ENCODE data around the gene FAM117A. TPM values are rescaled to one million over a fixed set of nuclear protein-coding genes. Genes with fewer than 3 reads are reported as not detected.

Gene FAM117A
- total and polyA plus RNA-seq, 2 donors (not counting 3 experiments of a cell fraction or from before 2014, with no cell fraction given) = 12.2 to 24.1 TPM

- dilution Hi-C loops (cut with MboI; ENCODE audit: extremely low pct_ligation_motif_present, low sequenced_read_pairs) = no loop called here
- intact Hi-C loops (cut with micrococcal nuclease) = no loop called here
- POLR2A ChIA-PET = no interaction called here
- no peak overlapping the region for H3K4me2 ChIP-seq (ENCODE audit: insufficient read depth, low read length)
- DNase-seq (ENCODE audit: low read depth, low spot score) (no peak), FAIRE-seq (no peak)
- H3K4me1 ChIP-seq (ENCODE audit: control insufficient read depth, extremely low read depth, insufficient read depth, low read length) = no peaks in the 10 kb centered on the region
- no peak overlapping the region for H3K4me3 ChIP-seq (replicated peaks in 1 of 3; ENCODE audit: insufficient read depth in 1 of 3, low read depth in 1 of 3, low read length in 3 of 3)
- no peak overlapping the region for H2AFZ ChIP-seq (ENCODE audit: low read depth, low read length)
- H3K36me3 ChIP-seq (ENCODE audit: control insufficient read depth in 2 of 2, extremely low read depth in 1 of 2, insufficient read depth in 2 of 2, low read length in 2 of 2) = peaks cover 16 to 17% of the 10 kb centered on the region in 2 experiments
- no peak overlapping the region for H3K27ac ChIP-seq (ENCODE audit: insufficient read depth, low read depth, low read length)
- no TSS peak for BruUV-seq (replicated peaks)
- no peaks in the 10 kb centered on the region for H3K9me1 ChIP-seq (replicated peaks; ENCODE audit: control insufficient read depth, extremely low read depth, insufficient read depth, low read length)
- CTCF ChIA-PET = no interaction called here
- H3K9ac ChIP-seq (replicated peaks; ENCODE audit: extremely low read depth, insufficient read depth, low read length) = no peak overlapping the region
- peaks cover 64% of the 10 kb centered on the region for H3K79me2 ChIP-seq (ENCODE audit: control insufficient read depth, insufficient read depth, low read length)
- no peak for TF ChIP-seq POLR2AphosphoS5 (IDR thresholded peaks at IDR 0.05; ENCODE audit: insufficient read depth, low read depth, low read length)
- TF ChIP-seq MAX (IDR thresholded peaks at IDR 0.05; ENCODE audit: insufficient read depth, insufficient read length) = no peak
- TF ChIP-seq CTCF (IDR thresholded peaks at IDR 0.05; ENCODE audit: extremely low read depth in 1 of 2, insufficient read depth in 1 of 2, low read depth in 1 of 2, low read length in 2 of 2) = no peak
- no peak for TF ChIP-seq GATA2 (IDR thresholded peaks at IDR 0.05; ENCODE audit: insufficient read depth, insufficient read length, low read depth, low read length)
- no peak for TF ChIP-seq POLR2A (IDR thresholded peaks at IDR 0.05; ENCODE audit: low read depth, low read length)
- TF ChIP-seq FOS (IDR thresholded peaks at IDR 0.05; ENCODE audit: borderline replicate concordance, insufficient read depth, low read length) = no peak
- no peak for TF ChIP-seq MYC (IDR thresholded peaks at IDR 0.05; ENCODE audit: low read depth, low read length)
- TF ChIP-seq JUN (IDR thresholded peaks at IDR 0.05; ENCODE audit: borderline replicate concordance, insufficient read depth, insufficient read length, low read depth) = no peak
- TF ChIP-seq EZH2 (IDR thresholded peaks at IDR 0.05; ENCODE audit: borderline replicate concordance, low read depth, low read length, severe bottlenecking) = no peak
- H4K20me1 ChIP-seq (replicated peaks; ENCODE audit: control insufficient read depth, extremely low read depth, insufficient read depth, low read length) = peaks cover 6% of the 10 kb centered on the region
- no peaks in the 10 kb centered on the region for H3K9me3 ChIP-seq (replicated peaks; ENCODE audit: control insufficient read depth, insufficient read depth, low read length)
- H3K27me3 ChIP-seq (ENCODE audit: control insufficient read depth in 2 of 2, insufficient read depth in 2 of 2, low read length in 2 of 2) = no peaks in the 10 kb centered on the region
These were observed 31.4 kb upstream of the FAM117A start for GRCh38 chr17:49795372-49795771.

All from endothelial cell of umbilical vein (primary cell).